Thyroid gland (tissue), 4 donors: ENCODE results near the gene ST8SIA2. TPM values are rescaled to one million over a fixed set of nuclear protein-coding genes. Genes with fewer than 3 reads are reported as not detected.

Experiments
- DNase-seq, 2 donors: peaks; one replicate each; pipeline ENCODE4 v3.0.0-alpha.2; 2019
- H3K27ac ChIP-seq, 3 donors: fragments of 200-600 bp; sonication (generic); 1 replicate in 2 of 3; 2 replicates in 1 of 3; pipeline ENCODE4 v1.5.1; 2016 to 2019; ENCODE audit warnings: mild to moderate bottlenecking in 1 of 3, moderate library complexity in 1 of 3
- H3K27me3 ChIP-seq: fragments of 200-600 bp; sonication (generic); one replicate; pipeline ENCODE4 v1.5.1; 2019
- H3K36me3 ChIP-seq, 2 donors: fragments of 200-600 bp; sonication (generic); one replicate each; pipeline ENCODE4 v1.5.1; 2016 to 2019
- H3K4me1 ChIP-seq, 2 donors: fragments of 200-600 bp; sonication (generic); one replicate each; pipeline ENCODE4 v1.5.1; 2017 to 2019
- H3K4me3 ChIP-seq, 3 donors: fragments of 200-600 bp; sonication (generic); replicated peaks in 1 of 3; 1 replicate in 2 of 3; 2 replicates in 1 of 3; pipeline ENCODE4 v1.5.1; 2016; ENCODE audit warnings: mild to moderate bottlenecking in 1 of 3
- H3K9me3 ChIP-seq: fragments of 200-600 bp; sonication (generic); one replicate; pipeline ENCODE4 v1.5.1; 2017
- CTCF ChIP-seq, 6 experiments: fragments of 200-600 bp in 3 of 6; fragments of 450-650 bp in 3 of 6; sonication (generic) in 3 of 6; IDR thresholded peaks; one replicate each; pipeline ENCODE4 v1.5.1; 2016 to 2019; ENCODE audit warnings: antibody characterized with exemption in 6 of 6, mild to moderate bottlenecking in 2 of 6, inconsistent platforms in 1 of 6, moderate library complexity in 1 of 6
- POLR2A ChIP-seq, 2 donors: fragments of 450-650 bp; IDR thresholded peaks; one replicate each; pipeline ENCODE4 v1.6.1; 2017; ENCODE audit warnings: antibody characterized with exemption in 2 of 2, mild to moderate bottlenecking in 2 of 2, moderate library complexity in 1 of 2
- WGBS, 2 donors: methylation state at CpG; one replicate each; pipeline ENCODE4 v1.1.5; 2017; 5-methylcytosine and 5-hydroxymethylcytosine counted together
- intact Hi-C: fragments of 100-400 bp; cut with DNase I; formaldehyde crosslinking; loops from one replicate; pipeline ENCODE4 v1.15.1; 2023
- total RNA-seq, 4 donors: library from RNA; depleted of rRNA; stranded (reverse); fragments of >200 nt; gene quantifications; one replicate each; pipeline ENCODE4 v1.2.3, GENCODE V29; 2016

The ST8SIA2 gene
- total RNA-seq, 4 donors from 2014 or later = under 0.01 to 4.3 TPM; not detected in 2

DNA sequence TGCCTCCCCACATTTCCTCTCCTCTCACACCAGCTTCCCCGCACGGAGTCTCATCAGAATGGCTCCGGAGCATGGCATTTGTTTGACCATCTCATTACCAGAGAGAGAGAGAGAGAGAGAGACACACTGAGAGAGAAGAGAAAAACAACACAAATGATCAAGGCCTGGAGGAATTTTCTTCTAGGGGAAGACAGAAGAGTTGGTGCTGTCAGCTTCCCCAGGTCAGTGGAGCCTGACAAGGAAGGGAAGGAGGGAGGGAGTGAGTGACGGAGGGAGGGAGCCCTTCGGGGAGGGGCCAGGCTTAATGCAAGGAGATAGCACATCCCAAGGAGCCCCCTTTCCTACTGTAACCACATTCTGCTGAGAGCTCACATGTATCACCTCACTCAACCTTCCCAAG is 9.1 kb downstream of the ST8SIA2 start:
- peaks cover 0 to 10% of the 10 kb centered on the region in 2 donors for H3K4me1 ChIP-seq
- no peaks in the 10 kb centered on the region for H3K27me3 ChIP-seq
- no peak for DNase-seq
- TF ChIP-seq POLR2A (IDR thresholded peaks at IDR 0.05) = no peak
- no peak for TF ChIP-seq CTCF (IDR thresholded peaks at IDR 0.05)
- H3K36me3 ChIP-seq = no peaks in the 10 kb centered on the region
- H3K4me3 ChIP-seq = no peak overlapping the region
- no peak overlapping the region for H3K27ac ChIP-seq
- H3K9me3 ChIP-seq = no peaks in the 10 kb centered on the region
- intact Hi-C loops = no loop called here
- WGBS, 2 donors = 56 to 59% methylated on average over 5 of the region's 5 CpGs

DNA sequence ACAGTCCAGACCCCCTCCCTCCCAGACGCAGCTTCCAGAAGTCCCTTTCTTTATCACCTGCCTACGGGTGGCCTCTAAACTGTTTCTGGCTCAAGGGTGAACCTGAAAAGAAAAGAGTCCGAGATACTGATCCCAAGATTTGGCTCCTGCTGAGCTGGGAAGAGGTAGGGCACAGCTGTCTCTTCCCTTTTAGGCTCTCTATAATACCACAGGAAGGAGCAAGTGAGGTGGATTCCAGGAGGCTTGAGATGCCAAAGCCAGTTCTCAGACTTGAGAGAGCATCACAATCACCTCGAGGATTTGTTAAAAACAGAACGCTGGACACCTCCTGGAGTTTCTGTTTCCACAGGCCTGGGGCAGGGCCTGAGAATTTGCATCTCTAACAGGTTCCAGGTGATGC is 12.3 kb downstream of the ST8SIA2 start:
- Histone ChIP-seq H3K4me3 (no peak overlapping the region), H3K9me3 (no peaks in the 10 kb centered on the region), H3K4me1 (no peaks in the 10 kb centered on the region), H3K27me3 (no peaks in the 10 kb centered on the region), H3K27ac (no peak overlapping the region), H3K36me3 (no peaks in the 10 kb centered on the region)
- whole genome bisulfite sequencing, 2 donors = 83 to 85% methylated on average over 5 of the region's 5 CpGs
- TF ChIP-seq CTCF (IDR thresholded peaks at IDR 0.05) (no peak), POLR2A (IDR thresholded peaks at IDR 0.05) (no peak)
- intact Hi-C loops = no loop called here
- no peak for DNase-seq

DNA sequence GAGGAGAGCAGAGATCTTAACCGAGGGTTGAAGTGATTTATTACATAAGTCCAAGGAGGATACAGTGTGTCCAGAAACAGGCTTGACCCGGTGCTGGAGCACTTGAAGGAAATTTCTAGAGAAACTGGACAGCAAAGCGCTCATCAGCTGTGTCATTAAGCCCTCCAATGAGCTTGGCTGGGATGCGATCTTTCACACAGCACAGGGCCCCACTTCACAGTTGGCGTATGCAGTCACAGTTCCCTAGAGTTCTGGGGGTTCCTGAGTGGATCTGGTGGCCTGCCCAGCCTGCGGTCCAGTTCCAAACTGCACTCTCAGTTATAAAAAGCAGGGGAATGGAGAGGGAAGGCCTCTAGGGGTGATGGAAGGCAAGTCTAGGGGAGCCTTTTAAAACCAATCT is 13.6 kb downstream of the ST8SIA2 start:
- WGBS, 2 donors = 63 to 70% methylated on average over 5 to 6 of the region's 6 CpGs
- H3K27ac ChIP-seq = no peak overlapping the region
- no peak for TF ChIP-seq POLR2A (IDR thresholded peaks at IDR 0.05)
- TF ChIP-seq CTCF (IDR thresholded peaks at IDR 0.05) = no peak
- no peak overlapping the region for H3K4me3 ChIP-seq
- no peaks in the 10 kb centered on the region for H3K27me3 ChIP-seq
- DNase-seq = no peak
- H3K9me3 ChIP-seq = no peaks in the 10 kb centered on the region
- intact Hi-C loops = no loop called here
- H3K36me3 ChIP-seq = no peaks in the 10 kb centered on the region
- H3K4me1 ChIP-seq = no peaks in the 10 kb centered on the region

DNA sequence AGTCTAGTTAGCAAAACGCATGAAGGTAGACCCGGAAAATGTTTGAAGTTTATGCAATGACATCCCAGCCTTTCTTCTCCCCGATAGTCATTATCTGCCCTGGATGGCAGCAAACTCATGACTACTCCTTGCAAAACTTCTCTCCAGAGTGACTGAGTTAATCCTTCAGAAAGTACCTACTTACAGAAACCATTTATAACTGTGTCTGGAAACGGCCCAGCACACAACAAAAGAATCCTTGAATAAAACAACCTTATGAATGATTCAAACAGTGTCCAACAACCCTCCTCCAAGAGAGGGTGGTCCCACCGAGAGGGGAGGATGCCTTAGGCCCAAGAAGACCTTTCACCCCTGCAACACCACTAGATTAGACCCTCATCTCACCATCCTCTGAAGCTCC is 14.2 kb downstream of the ST8SIA2 start:
- intact Hi-C loops = no loop called here
- H3K4me1 ChIP-seq = no peaks in the 10 kb centered on the region
- WGBS, 2 donors = 77 to 86% methylated on average over 5 of the region's 5 CpGs

GRCh38 chr15:92409006-92409405 is 15.3 kb downstream of the ST8SIA2 start:
- intact Hi-C loops = no loop called here
- WGBS, 2 donors = 91 to 99% methylated on average over 5 of the region's 5 CpGs
- H3K27ac ChIP-seq = no peak overlapping the region
- DNase-seq = no peak
- no peak overlapping the region for H3K4me3 ChIP-seq
- no peak for TF ChIP-seq CTCF (IDR thresholded peaks at IDR 0.05)
- no peak for TF ChIP-seq POLR2A (IDR thresholded peaks at IDR 0.05)
- H3K36me3 ChIP-seq = no peaks in the 10 kb centered on the region
- no peaks in the 10 kb centered on the region for H3K4me1 ChIP-seq
- no peaks in the 10 kb centered on the region for H3K9me3 ChIP-seq
- no peaks in the 10 kb centered on the region for H3K27me3 ChIP-seq

More for the DNA sequence above, 14.2 kb downstream of the ST8SIA2 start:
- no peaks in the 10 kb centered on the region for H3K36me3 ChIP-seq
- H3K27ac ChIP-seq = no peak overlapping the region
- TF ChIP-seq CTCF (IDR thresholded peaks at IDR 0.05) (no peak), POLR2A (IDR thresholded peaks at IDR 0.05) (no peak)
- H3K4me3 ChIP-seq = no peak overlapping the region
- no peaks in the 10 kb centered on the region for H3K9me3 ChIP-seq
- no peaks in the 10 kb centered on the region for H3K27me3 ChIP-seq
- no peak for DNase-seq
